Measurements from ENCODE around the gene UBIAD1. TPM values are rescaled to one million over a fixed set of nuclear protein-coding genes. Genes with fewer than 3 reads are reported as not detected.

The UBIAD1 gene
- total RNA-seq, 2 experiments from 2014 or later: 22.7 to 28.9 TPM

DNA sequence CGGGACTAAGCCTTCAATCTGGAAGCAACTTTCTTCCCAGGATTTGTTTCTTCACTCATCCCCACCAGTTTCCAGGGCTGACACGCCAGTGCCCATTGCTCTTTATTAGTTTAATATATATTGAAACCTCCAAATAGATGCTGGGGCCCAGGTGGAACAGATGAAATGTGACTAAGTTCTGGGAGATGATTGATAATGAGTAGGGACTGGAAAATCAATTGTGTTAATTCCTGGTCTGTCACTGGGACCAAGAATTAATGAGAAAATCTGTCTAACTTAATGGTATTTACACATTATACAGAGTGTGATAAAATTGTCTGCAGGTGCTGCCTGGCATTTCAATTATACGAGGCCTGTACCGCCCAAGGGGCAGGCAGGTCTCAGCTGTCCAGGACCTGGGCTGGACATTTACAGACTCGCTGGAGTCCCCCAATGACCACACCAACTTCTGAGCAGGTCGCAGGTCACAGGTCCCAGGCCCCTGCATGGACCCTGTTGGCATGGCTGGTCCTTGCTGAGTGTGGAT, 35.8 kb downstream of the UBIAD1 start:
- CTCF ChIA-PET (ENCODE audit: unreplicated experiment): no interaction called here
- Histone ChIP-seq H3K9me3 (ENCODE audit: low read length) (no peaks in the 10 kb centered on the region), H3K79me2 (ENCODE audit: insufficient read depth, low read depth, low read length) (no peaks in the 10 kb centered on the region), H3K4me1 (ENCODE audit: insufficient read depth, low read length, poor library complexity, severe bottlenecking) (no peaks in the 10 kb centered on the region), H3K4me2 (ENCODE audit: low read length) (no peak overlapping the region), H4K20me1 (ENCODE audit: insufficient read depth, low read length) (no peaks in the 10 kb centered on the region), H3K36me3 (ENCODE audit: insufficient read depth, low read length) (no peaks in the 10 kb centered on the region), H3K4me3 (ENCODE audit: low read depth, low read length, poor library complexity, severe bottlenecking) (no peak overlapping the region), H3K9me2 (ENCODE audit: insufficient read depth, low read length) (no peaks in the 10 kb centered on the region), H3K27ac (ENCODE audit: low read depth, low read length, poor library complexity, severe bottlenecking) (no peak overlapping the region), H2AFZ (ENCODE audit: low read length) (no peak overlapping the region)
- TF ChIP-seq, protein P1, sequence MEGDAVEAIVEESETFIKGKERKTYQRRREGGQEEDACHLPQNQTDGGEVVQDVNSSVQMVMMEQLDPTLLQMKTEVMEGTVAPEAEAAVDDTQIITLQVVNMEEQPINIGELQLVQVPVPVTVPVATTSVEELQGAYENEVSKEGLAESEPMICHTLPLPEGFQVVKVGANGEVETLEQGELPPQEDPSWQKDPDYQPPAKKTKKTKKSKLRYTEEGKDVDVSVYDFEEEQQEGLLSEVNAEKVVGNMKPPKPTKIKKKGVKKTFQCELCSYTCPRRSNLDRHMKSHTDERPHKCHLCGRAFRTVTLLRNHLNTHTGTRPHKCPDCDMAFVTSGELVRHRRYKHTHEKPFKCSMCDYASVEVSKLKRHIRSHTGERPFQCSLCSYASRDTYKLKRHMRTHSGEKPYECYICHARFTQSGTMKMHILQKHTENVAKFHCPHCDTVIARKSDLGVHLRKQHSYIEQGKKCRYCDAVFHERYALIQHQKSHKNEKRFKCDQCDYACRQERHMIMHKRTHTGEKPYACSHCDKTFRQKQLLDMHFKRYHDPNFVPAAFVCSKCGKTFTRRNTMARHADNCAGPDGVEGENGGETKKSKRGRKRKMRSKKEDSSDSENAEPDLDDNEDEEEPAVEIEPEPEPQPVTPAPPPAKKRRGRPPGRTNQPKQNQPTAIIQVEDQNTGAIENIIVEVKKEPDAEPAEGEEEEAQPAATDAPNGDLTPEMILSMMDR (conservative IDR thresholded peaks at IDR 0.05; ENCODE audit: low read length): no peak
- no peak for TF ChIP-seq EZH2phosphoT487 (IDR thresholded peaks at IDR 0.05; ENCODE audit: borderline replicate concordance, low read depth, low read length)
- POLR2A ChIA-PET: no interaction called here
- intact Hi-C loops (cut with micrococcal nuclease; ENCODE audit: unreplicated experiment): no loop called here
- no TSS peak for BruUV-seq (replicated peaks)
- DNase-seq (ENCODE audit: low spot score): no peak

DNA sequence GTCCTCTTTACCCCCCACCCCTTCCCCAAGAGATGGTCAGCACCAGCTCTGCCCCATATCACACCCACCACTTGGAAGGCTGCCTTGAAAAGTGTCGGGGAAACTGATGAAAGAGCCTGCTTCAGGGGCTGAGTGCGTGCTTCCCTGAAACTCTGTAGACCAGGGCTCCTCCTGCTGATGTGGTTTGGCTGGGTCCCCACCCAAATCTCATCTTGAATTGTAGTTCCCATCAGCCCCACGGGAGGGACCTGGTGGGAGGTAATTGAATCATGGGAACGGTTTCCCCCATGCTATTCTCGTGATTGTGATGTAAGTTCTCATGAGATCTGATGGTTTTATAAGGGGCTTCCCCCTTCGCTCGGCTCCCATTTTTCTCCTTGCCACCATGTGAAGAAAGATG, 36.4 kb downstream of the UBIAD1 start:
- H3K9me2 ChIP-seq (ENCODE audit: insufficient read depth, low read length): no peaks in the 10 kb centered on the region
- H3K9me3 ChIP-seq (ENCODE audit: low read length): no peaks in the 10 kb centered on the region
- no peaks in the 10 kb centered on the region for H4K20me1 ChIP-seq (ENCODE audit: insufficient read depth, low read length)
- H2AFZ ChIP-seq (ENCODE audit: low read length): no peak overlapping the region
- intact Hi-C loops (cut with micrococcal nuclease; ENCODE audit: unreplicated experiment): no loop called here
- ChIA-PET CTCF (ENCODE audit: unreplicated experiment) (no interaction called here), POLR2A (no interaction called here)
- H3K79me2 ChIP-seq (ENCODE audit: insufficient read depth, low read depth, low read length): no peaks in the 10 kb centered on the region
- no peak overlapping the region for H3K4me3 ChIP-seq (ENCODE audit: low read depth, low read length, poor library complexity, severe bottlenecking)
- no peak overlapping the region for H3K4me2 ChIP-seq (ENCODE audit: low read length)
- TF ChIP-seq, protein P1 (conservative IDR thresholded peaks at IDR 0.05; ENCODE audit: low read length): no peak
- no peak for TF ChIP-seq EZH2phosphoT487 (IDR thresholded peaks at IDR 0.05; ENCODE audit: borderline replicate concordance, low read depth, low read length)
- H3K4me1 ChIP-seq (ENCODE audit: insufficient read depth, low read length, poor library complexity, severe bottlenecking): no peaks in the 10 kb centered on the region
- H3K27ac ChIP-seq (ENCODE audit: low read depth, low read length, poor library complexity, severe bottlenecking): no peak overlapping the region
- no TSS peak for BruUV-seq (replicated peaks)
- DNase-seq (ENCODE audit: low spot score): no peak
- no peaks in the 10 kb centered on the region for H3K36me3 ChIP-seq (ENCODE audit: insufficient read depth, low read length)

DNA sequence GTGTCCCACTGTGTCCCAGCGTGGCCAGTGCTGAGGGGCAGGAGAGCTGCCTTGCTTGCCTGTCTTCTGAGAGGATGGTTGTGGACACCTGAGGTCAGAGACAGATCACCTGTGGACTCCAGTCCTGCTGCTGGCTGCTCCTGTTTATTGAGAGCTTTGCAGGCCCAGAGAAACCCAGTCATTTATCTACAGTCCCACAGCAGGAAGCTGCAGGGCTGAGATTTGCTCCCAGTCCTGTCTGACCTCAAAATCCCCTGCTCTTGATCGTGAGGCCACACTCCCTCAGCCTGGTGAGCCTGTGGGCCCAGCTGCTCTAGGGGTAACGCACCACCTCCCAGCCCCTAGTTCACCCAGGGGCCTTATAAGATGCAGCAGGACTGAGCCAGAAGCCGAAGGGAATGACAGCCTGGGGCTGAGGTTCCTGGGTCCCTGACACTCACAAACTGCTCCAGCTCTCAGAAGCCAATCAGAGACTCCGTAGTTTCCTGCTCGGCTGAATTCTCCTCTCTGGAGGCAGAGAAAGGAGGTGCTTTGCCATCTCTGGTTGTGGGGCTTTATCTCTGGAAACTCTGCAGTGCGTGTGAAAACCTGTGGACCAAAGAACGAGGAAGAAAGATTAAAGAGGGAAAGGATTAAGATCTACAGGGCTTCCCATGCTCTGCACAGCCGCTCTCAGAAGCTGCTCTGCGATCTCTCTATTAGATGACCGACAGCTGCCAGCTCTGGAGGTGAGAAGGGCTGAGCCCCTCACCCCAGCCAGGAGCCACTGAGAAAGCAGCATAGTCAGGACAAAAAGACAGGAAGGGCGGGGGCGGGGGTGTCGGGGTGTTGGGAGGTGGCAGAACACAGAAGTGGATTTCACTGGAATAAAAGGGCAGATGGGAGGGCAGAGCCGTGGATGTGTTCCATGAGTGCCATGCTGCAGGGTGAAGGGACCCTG, 39.1 kb downstream of the UBIAD1 start:
- Histone ChIP-seq H4K20me1 (ENCODE audit: insufficient read depth, low read length) (no peaks in the 10 kb centered on the region), H3K36me3 (ENCODE audit: insufficient read depth, low read length) (no peaks in the 10 kb centered on the region), H3K4me3 (ENCODE audit: low read depth, low read length, poor library complexity, severe bottlenecking) (no peak overlapping the region), H3K27ac (ENCODE audit: low read depth, low read length, poor library complexity, severe bottlenecking) (no peak overlapping the region), H3K9me3 (ENCODE audit: low read length) (no peaks in the 10 kb centered on the region), H3K79me2 (ENCODE audit: insufficient read depth, low read depth, low read length) (no peaks in the 10 kb centered on the region), H2AFZ (ENCODE audit: low read length) (no peak overlapping the region), H3K4me2 (ENCODE audit: low read length) (no peak overlapping the region), H3K9me2 (ENCODE audit: insufficient read depth, low read length) (no peaks in the 10 kb centered on the region), H3K4me1 (ENCODE audit: insufficient read depth, low read length, poor library complexity, severe bottlenecking) (no peaks in the 10 kb centered on the region)
- BruUV-seq (replicated peaks): no TSS peak
- ChIA-PET POLR2A (interaction anchor here (0.6 to 1.1 kb wide), 2 partner anchors 9 to 50 kb away, joined by 3 read pairs; partner anchors contain the start of gene MTOR), CTCF (ENCODE audit: unreplicated experiment) (interaction anchor here (0.6 kb wide), 1 partner anchor 171 kb away, joined by 3 read pairs; no protein-coding TSS in a partner anchor)
- TF ChIP-seq, protein P1 (conservative IDR thresholded peaks at IDR 0.05; ENCODE audit: low read length): no peak
- TF ChIP-seq EZH2phosphoT487 (IDR thresholded peaks at IDR 0.05; ENCODE audit: borderline replicate concordance, low read depth, low read length): no peak
- intact Hi-C loops (cut with micrococcal nuclease; ENCODE audit: unreplicated experiment): no loop called here
- DNase-seq (ENCODE audit: low spot score): no peak

All from OCI-LY7 (cell line).